SK-N-SH (cell line): ENCODE results near the gene EBF3.

ENCODE experiments used
- CTCF ChIP-seq: fragments of 200-600 bp; sonication (generic); IDR thresholded peaks from 2 replicates; pipeline ENCODE4 v1.6.1; 2017; ENCODE audit warnings: antibody characterized with exemption, mild to moderate bottlenecking, moderate library complexity
- ELF1 ChIP-seq: IDR thresholded peaks from 2 replicates; pipeline ENCODE4 v1.4.0; 2012
- EP300 ChIP-seq, 2 experiments: IDR thresholded peaks; 2 replicates each; pipeline versions ENCODE4 v1.4.0 to v1.6.1; 2012; ENCODE audit warnings: borderline replicate concordance in 1 of 2, low read depth in 1 of 2, low read length in 1 of 2
- EZH2phosphoT487 ChIP-seq: fragments of 200-600 bp; sonication (generic); IDR thresholded peaks from 2 replicates; pipeline ENCODE4 v1.6.1; 2017; ENCODE audit warnings: low read depth, mixed run types, mild to moderate bottlenecking, antibody characterized with exemption, moderate library complexity, borderline replicate concordance
- FOXM1 ChIP-seq: IDR thresholded peaks from 2 replicates; pipeline ENCODE4 v1.4.0; 2012; ENCODE audit warnings: low read depth, mild to moderate bottlenecking
- JUND ChIP-seq: IDR thresholded peaks from 2 replicates; pipeline ENCODE4 v1.4.0; 2012
- MAX ChIP-seq: IDR thresholded peaks from 2 replicates; pipeline ENCODE4 v1.4.0; 2012; ENCODE audit warnings: low read depth
- RXRA ChIP-seq: IDR thresholded peaks from 2 replicates; pipeline ENCODE4 v1.4.0; 2012; ENCODE audit warnings: low read depth, mild to moderate bottlenecking, borderline replicate concordance
- TAF1 ChIP-seq: IDR thresholded peaks from 2 replicates; pipeline ENCODE4 v1.6.1; 2012; ENCODE audit warnings: low read depth, mild to moderate bottlenecking, low read length, moderate library complexity, borderline replicate concordance
- TCF12 ChIP-seq: IDR thresholded peaks from 2 replicates; pipeline ENCODE4 v1.4.0; 2012

GRCh38 chr10:129853562-129853903, 110.5 kb downstream of the EBF3 start:
- TF ChIP-seq TAF1, result no peak
- no peak for TF ChIP-seq CTCF
- TF ChIP-seq EZH2phosphoT487, result no peak
- TF ChIP-seq JUND, result no peak
- no peak for TF ChIP-seq TCF12
- no peak for TF ChIP-seq EP300 (IDR thresholded peaks at IDR 0.05; ENCODE audit: borderline replicate concordance in 1 of 2, low read depth in 1 of 2, low read length in 1 of 2)
- TF ChIP-seq FOXM1, result no peak
- no peak for TF ChIP-seq MAX
- no peak for TF ChIP-seq RXRA
- no peak for TF ChIP-seq ELF1
